Hematopoietic multipotent progenitor cell treated with erythropoietin and hydrocortisone succinate and interleukin-3 and kit ligand, for 4 days (in vitro differentiated cells): ENCODE data around the gene KLRK1.
"Not testable (repeated sequence)": the region's sequence is repeated elsewhere in the genome, so short reads cannot be mapped to it uniquely, and the experiment has no call there.

Experiments used
- DNase-seq: peaks from one replicate; pipeline ENCODE4 v3.0.0-alpha.2; 2015

The KLRK1 gene

GRCh38 chr12:10389904-10390303, at the start of gene KLRK1:
TSS of gene KLRK1 (minus strand) at chr12:10390041. CDS start at chr12:10388810, 1,231 bp downstream.
- no peak for DNase-seq

- not testable (repeated sequence) for DNase-seq
These were observed 47.8 kb upstream of the KLRK1 start for GRCh38 chr12:10437601-10438000.

GRCh38 chr12:10435816-10436215, 46.0 kb upstream of the KLRK1 start, which contains the start of gene KLRC2:
TSS of gene KLRC2 (minus strand) at chr12:10436010. CDS start at chr12:10435986, 24 bp downstream.
- peak; percentile 58 for DNase-seq

GRCh38 chr12:10430623-10431022, 40.8 kb upstream of the KLRK1 start:
- DNase-seq = not testable (repeated sequence)

GRCh38 chr12:10425938-10426337, 36.1 kb upstream of the KLRK1 start:
- not testable (repeated sequence) for DNase-seq

GRCh38 chr12:10424260-10424899, 34.5 kb upstream of the KLRK1 start:
- DNase-seq = not testable (repeated sequence)

- DNase-seq = not testable (repeated sequence)
These were observed 32.3 kb upstream of the KLRK1 start for GRCh38 chr12:10422159-10422558.

- DNase-seq = not testable (repeated sequence)
These were observed 30.5 kb upstream of the KLRK1 start, which contains the start of gene KLRC3 for GRCh38 chr12:10420334-10420733. TSS of gene KLRC3 (minus strand) at chr12:10420595. CDS start at chr12:10420550, 45 bp downstream.

- peak; percentile 69 for DNase-seq
These were observed 19.6 kb upstream of the KLRK1 start, which contains the start of gene KLRC4 for GRCh38 chr12:10409392-10409791. TSS of gene KLRC4 (minus strand) at chr12:10409757. CDS start at chr12:10409575, 182 bp downstream.

GRCh38 chr12:10408842-10409241, 19.0 kb upstream of the KLRK1 start:
- DNase-seq = no peak

- DNase-seq = peak; percentile 67
These were observed 16.9 kb upstream of the KLRK1 start for GRCh38 chr12:10406725-10407124.

- DNase-seq = no peak
These were observed 15.5 kb upstream of the KLRK1 start for GRCh38 chr12:10405294-10405693.

- DNase-seq = no peak
These were observed 15.0 kb upstream of the KLRK1 start for GRCh38 chr12:10404798-10405197.

GRCh38 chr12:10400829-10401228, 11.0 kb upstream of the KLRK1 start:
- no peak for DNase-seq

- no peak for DNase-seq
These were observed 8.3 kb upstream of the KLRK1 start for GRCh38 chr12:10398168-10398567.

- DNase-seq = no peak
These were observed 7.5 kb upstream of the KLRK1 start for GRCh38 chr12:10397296-10397695.

- not testable (repeated sequence) for DNase-seq
These were observed 6.3 kb upstream of the KLRK1 start for GRCh38 chr12:10396176-10396575.

- peak; percentile 61 for DNase-seq
These were observed 5.7 kb upstream of the KLRK1 start for GRCh38 chr12:10395390-10395998.

GRCh38 chr12:10394531-10395152, 4.8 kb upstream of the KLRK1 start:
- DNase-seq = not testable (repeated sequence)

- no peak for DNase-seq
These were observed 3.5 kb upstream of the KLRK1 start for GRCh38 chr12:10393291-10393690.

GRCh38 chr12:10392394-10392930, 2.6 kb upstream of the KLRK1 start:
- peak; percentile 93 for DNase-seq

- DNase-seq = not testable (repeated sequence)
These were observed 1.1 kb upstream of the KLRK1 start for GRCh38 chr12:10390991-10391390.

- DNase-seq = no peak
These were observed 1.0 kb downstream of the KLRK1 start for GRCh38 chr12:10388624-10389413.
